Measurements from ENCODE around the gene SYCE3.
"Not testable (repeated sequence)": the region's sequence is repeated elsewhere in the genome, so short reads cannot be mapped to it uniquely, and the experiment has no call there.

Gene SYCE3

GRCh38 chr22:50548040-50548920, 14.4 kb downstream of the SYCE3 start:
- peak; percentile 40 to 49 for DNase-seq

- DNase-seq: no peak
Observed at GRCh38 chr22:50547263-50547985, 15.3 kb downstream of the SYCE3 start.

- no peak for DNase-seq
Observed at GRCh38 chr22:50546326-50547262, 16.1 kb downstream of the SYCE3 start.

GRCh38 chr22:50545522-50546325, 17.0 kb downstream of the SYCE3 start, which contains the start of gene KLHDC7B:
TSS of gene KLHDC7B (plus strand) at chr22:50545899. CDS start at chr22:50546244, 345 bp downstream.
- DNase-seq: no peak

GRCh38 chr22:50544746-50545253, 17.9 kb downstream of the SYCE3 start:
- DNase-seq: no peak

- DNase-seq: peak; percentile 82
Observed at GRCh38 chr22:50544078-50544745, 18.5 kb downstream of the SYCE3 start.

- DNase-seq: no peak
Observed at GRCh38 chr22:50542416-50542927, 20.2 kb downstream of the SYCE3 start.

- not testable (repeated sequence) for DNase-seq
Observed at GRCh38 chr22:50541667-50542026, 21.1 kb downstream of the SYCE3 start.

- no peak for DNase-seq
Observed at GRCh38 chr22:50540381-50540780, 22.3 kb downstream of the SYCE3 start.

- no peak for DNase-seq
Observed at GRCh38 chr22:50537765-50538164, 25.0 kb downstream of the SYCE3 start.

GRCh38 chr22:50536226-50536625, 26.5 kb downstream of the SYCE3 start:
- DNase-seq: no peak

- no peak for DNase-seq
Observed at GRCh38 chr22:50535113-50535512, 27.6 kb downstream of the SYCE3 start.

GRCh38 chr22:50533856-50534711, 28.6 kb downstream of the SYCE3 start:
- DNase-seq: not testable (repeated sequence)

GRCh38 chr22:50532824-50533796, 29.6 kb downstream of the SYCE3 start:
- no peak for DNase-seq

- no peak for DNase-seq
Observed at GRCh38 chr22:50531962-50532674, 30.6 kb downstream of the SYCE3 start.

GRCh38 chr22:50531546-50531961, 31.2 kb downstream of the SYCE3 start:
- peak; percentile 66 to 72 for DNase-seq

- DNase-seq: peak; percentile 77 to 78
Observed at GRCh38 chr22:50530877-50531545, 31.7 kb downstream of the SYCE3 start.

- DNase-seq: peak in 1 of 2 experiments; percentile 33
Observed at GRCh38 chr22:50530580-50530876, 32.2 kb downstream of the SYCE3 start.

Data from activated CD4-positive, alpha-beta T cell treated with anti-CD3 and anti-CD28 coated beads, Interleukin-2, amount 50 U/mL, for 4 hours (primary cell).